SHP77 (cell line): ENCODE results near the gene KICS2.
"Not testable (repeated sequence)": the region's sequence is repeated elsewhere in the genome, so short reads cannot be mapped to it uniquely, and the experiment has no call there.

Source experiments
- DNase-seq, 2 experiments: peaks; one replicate each; lab custom pipeline; 2025; lab: John Stamatoyannopoulos, UW

The KICS2 gene

DNA sequence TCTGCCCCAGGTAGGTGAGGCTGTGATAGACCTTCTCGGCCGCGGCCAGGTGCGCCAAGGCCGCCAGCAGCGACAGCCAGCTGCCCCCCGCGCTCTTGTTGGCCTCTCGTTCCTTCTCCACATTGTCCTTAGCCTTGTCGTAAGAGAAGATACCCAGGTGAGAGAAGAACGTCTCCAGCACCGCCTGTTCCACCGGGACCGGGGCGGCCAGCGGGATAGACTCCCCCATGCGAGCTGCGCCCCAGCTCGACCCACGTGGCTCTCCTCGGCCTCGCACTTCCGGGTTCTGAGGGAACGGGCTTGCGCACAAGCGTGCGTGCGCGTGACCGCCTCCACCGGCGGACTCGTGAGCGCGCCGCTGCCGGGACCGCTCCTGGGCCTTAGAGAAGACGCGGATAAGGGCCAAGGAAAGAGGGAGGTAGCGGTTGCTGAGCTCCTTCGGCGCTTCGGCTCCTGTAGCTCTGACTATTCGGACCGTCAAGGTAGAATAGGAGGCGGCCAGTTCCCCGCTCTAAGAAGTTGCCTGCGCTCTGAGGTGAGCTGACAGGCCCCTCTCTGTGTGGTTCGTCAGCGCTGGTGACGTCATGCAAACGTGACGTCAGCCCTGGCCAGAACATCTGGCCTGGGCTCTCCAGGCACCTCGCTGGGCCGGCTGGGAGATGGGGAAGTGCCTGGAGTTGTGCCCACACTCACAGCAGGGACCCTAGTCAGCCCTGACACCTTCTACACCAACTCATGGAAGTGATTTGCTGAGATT, at the start of gene KICS2:
KICS2 (minus strand) TSS at position 288 of the 757 bp plus-strand sequence; CDS start at position 229, 59 bp downstream.
- DNase-seq, result peak; percentile 91 to 97

DNA sequence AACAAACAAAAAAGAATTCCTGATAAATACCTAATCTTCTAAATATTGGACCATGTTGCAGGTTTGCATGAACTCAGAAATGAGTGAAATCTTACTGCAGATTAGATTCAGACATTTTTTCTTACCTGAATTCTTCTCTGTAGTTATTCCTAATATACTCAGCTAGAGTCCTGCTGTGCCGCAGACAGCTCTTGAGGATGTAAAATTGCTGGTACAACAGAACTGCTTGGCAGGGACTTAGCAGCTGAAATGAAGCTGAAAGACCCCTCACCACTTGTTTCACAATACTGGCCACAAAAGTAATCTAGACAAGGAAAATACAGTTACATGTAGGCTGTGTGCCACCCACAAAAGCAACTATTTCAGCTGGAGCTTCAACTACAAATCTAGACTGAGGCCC, 48.3 kb upstream of the KICS2 start:
- no peak for DNase-seq

DNA sequence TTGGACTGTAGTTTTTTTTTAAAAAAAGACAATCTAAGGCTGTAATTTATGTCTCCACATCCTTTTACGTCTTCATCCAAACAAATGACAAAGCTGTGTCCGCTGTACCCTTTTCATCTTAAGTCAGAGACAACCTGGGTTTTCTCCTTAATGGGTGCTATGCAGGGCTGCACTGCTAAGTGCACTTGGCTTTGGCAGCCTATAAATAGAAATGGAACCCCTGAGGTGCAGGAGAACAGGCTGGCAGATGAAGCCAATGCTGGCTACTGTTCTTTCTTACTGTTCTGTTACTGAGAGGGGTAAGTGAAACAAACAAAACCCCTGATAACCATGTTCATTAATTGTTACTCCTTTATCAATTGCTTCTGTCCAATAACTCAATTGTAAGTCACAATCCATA, 47.1 kb upstream of the KICS2 start:
- DNase-seq, result no peak

- no peak for DNase-seq
These were observed 46.3 kb upstream of the KICS2 start for GRCh38 chr12:64268409-64268808.

- no peak for DNase-seq
These were observed 43.7 kb upstream of the KICS2 start for GRCh38 chr12:64265839-64266238.

DNA sequence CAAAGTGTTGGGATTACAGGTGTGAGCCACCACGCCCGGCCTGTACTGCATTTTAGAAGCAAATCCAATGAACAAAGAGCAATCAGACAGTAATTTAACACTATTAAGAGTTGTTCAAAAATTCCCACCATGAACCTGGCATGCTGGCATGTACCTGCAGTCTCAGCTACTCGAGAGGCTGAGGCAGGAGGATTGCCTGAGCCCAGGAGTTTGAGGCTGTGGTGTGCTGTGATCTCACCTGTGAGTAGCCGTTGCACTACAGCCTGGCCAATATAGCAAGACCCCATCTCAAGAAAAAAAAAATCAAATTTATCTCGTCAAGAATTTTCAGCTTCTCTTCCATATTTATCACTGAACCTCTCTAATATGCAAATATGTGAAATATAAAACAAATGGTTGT, 39.7 kb upstream of the KICS2 start:
- DNase-seq, result no peak

- peak in 1 of 2 experiments; percentile 36 for DNase-seq
These were observed 36.5 kb upstream of the KICS2 start for GRCh38 chr12:64258576-64258975.

DNA sequence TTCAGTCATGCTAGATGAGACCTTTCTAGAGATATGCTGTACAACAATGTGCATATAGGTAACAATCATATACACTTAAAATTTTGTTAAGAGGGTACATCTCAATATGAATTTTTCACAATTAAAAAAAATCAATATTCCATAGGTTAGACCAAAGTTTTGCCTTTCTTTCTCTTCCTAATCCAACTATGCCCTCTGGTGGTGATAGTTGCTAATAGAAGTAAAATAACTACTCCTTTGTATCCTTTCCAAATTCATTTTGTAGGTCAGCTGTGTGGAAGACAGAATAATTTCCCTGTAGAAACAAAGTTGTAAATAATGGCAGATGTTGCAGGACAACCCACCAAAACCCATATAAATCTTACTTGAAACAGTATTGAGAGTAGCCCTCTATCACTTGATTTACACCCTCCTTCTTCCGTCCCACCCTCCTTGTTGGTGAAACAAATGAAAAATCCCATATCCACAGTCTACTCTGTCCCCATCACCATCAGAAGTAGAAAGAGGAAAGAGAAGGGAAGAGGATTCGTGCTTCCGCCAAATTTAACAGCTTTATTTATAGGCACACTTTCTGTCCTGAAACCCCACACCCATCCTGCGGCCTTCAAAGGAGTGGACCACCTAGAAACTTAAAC, 34.2 kb upstream of the KICS2 start:
- DNase-seq, result peak; percentile 40 to 59

DNA sequence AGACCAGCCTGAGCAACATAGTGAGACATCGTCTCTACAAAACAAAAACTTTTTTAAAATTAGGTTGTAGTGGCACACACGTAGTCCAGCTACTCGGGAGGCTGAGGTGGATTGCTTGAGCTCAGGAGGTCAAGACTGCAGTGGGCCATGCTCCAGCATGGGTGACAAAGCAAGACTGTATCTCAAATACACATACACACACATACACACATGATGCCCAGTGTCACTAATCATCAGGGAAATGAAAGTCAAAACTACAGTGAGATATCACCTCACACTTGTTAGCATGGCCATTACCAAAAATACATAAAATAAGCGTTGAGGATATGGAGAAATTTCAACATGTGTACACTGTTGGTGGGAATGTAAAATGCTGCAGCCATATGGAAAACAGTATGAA, 33.2 kb upstream of the KICS2 start:
- no peak for DNase-seq

DNA sequence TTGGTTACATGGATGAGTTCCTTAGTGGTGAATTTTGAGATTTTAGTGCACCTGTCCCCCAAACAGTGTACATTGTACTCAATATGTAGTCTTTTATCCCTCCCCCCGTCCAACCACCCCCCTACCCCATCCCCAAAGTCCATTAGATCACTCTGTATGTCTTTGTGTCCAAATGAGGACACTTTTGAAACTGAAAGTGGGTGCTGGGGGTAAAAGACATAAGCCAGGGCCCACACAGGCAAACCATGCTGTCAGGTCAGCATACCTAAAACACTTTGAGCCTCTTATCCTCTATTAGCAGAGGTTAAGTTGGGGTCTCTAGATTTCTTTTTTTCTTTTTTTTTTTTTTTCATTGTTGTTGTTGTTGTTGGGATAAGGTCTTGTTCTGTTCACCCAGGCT, 31.3 kb upstream of the KICS2 start:
- DNase-seq, result no peak

DNA sequence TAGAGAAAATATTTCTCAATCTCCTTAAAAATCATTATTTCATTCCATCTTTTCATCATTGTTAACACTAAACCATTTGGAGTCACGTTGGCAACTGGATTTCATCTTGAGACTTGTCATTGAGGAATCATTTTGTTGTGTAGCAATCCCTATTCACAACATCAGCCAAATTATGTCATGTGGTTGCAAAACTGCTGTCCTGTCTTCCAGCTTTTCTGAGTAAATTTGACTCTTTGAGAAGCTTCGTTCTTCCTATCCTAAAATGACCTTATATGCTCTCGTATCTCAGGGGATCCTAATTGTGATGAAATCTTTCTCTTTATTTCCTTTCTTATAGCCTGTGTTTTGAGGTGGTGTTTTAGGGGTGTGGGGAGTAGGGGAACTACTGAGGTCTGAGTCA, 30.6 kb upstream of the KICS2 start:
- DNase-seq, result no peak

DNA sequence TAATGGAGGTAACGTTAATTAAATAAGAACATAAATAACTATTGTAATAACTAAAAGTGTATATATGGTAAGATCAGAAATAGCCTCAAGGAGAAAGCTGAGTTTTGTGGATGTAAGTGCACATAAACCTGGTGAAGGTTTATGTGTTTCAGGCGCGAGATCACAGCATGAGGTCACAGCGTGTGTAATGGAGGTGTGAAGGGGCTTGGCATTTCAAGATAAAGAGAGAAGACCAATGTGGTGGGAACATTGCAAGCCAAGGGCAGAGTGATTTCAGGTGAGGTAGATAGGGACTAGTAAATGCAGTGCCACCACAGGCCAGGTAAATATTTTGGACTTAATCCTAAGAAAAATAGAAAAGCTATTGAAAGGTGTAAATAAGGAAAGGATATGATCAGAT, 21.7 kb upstream of the KICS2 start:
- no peak for DNase-seq

DNA sequence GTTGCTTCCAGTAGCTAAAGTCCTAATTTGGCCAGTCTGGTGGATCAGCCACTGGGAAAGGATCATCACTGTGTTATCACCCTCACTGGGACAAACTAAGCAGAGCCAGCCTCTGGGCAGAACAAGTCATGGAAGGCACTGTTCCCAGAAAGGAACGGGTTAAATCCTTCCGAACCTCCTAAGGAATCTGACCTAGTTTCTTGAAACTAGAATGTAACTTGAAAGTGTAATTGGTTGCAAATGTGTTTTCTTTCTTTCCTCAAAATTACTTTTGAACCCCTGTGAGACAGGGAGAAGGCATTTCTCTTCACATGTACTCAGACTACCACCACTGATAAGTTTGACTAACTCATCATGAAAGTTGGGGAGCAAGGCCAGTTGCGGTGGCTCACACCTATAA, 18.7 kb upstream of the KICS2 start:
- no peak for DNase-seq

DNA sequence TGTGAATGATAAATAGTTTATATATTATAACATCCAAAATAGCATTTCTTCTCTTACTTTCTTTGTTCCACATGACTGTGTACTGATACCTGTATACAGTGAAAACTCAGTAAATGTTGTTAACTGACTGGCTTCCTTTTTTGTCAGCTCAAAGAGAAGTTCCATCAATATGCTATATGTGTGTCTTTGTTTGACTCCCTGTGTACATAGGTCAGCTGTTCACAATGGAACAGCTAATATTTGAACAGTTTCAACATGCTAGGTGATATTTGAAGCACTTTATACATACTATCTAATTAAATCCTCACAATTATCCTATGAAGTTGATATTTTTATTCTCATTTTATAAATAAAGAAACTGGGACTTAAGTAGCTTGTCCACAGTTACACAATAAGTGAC, 15.3 kb upstream of the KICS2 start:
- no peak for DNase-seq

DNA sequence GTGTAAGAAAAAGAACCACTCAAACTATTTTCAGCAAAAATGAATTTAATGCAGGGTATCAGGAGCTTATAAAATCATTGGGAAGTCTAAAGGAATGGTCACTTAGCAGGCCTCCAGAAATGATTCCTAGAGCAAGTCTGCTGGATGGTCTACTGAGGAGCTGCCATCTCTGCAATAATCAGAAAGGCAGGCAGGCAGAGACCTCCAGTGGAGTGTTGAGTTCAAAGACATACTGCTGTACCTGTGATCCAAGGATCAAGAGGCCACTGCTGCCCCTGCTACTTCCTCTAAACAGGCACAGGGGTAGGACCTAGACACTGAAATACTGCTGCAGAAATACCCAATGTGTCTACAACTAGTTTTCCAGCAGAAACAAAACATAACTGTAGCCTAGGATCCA, 14.5 kb upstream of the KICS2 start:
- no peak for DNase-seq

- no peak for DNase-seq
These were observed 10.1 kb upstream of the KICS2 start for GRCh38 chr12:64232196-64232595.

DNA sequence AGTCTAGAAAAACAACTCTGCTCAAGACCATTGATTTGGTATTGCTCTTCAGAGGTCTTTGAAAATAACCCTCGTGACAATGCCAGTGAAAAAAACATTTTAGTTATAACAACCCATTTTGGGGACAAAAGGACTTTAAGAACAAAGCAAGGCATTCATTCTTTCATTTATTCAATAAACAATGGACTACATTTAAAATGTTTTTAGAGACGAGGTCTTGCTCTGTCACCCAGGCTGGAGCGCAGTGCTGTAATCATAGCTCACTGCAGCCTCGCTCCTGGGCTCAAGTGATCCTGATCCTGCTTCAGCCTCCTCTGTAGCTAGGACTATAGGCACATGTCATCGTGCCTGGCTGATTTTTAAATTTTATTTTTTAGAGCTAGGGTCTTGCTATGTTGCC, 7.7 kb upstream of the KICS2 start:
- DNase-seq, result no peak

DNA sequence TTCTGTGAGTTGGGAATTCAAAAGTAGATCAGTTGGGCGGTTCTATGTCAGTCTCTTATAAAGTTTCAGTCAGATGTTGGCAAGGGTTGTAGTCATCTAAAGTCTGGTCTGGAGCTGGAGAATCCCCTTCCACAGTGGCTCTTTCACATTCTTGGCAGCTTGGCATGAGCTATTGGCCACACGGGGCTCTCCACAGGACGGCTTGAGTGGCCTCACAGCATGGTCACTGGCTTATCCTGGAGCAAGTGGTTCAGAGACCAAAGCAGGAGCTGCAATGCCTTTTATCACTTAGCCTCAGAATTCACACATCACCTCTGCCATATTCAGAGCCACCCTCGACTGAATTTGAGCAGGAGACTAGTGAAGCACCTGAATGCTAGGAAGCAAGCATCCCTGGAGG, 7.1 kb upstream of the KICS2 start:
- no peak for DNase-seq

DNA sequence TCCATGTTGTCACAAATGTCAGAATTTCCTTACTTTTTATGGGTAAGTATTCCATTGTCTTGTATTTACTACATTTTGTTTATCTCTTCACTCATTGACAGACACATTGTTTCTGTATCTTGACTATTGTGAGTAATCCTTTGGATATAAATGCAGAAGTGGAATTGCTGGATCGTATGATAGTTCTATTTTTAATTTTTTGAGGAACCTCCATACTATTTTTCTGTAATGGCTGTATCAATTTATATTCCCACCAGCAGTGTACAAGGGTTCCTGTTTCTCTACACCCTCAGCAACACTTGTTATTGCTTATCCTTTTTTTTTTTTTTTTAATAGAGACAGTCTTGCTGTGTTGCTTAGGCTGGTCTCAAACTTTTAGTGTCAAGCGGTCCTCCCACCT, 3.5 kb upstream of the KICS2 start:
- no peak for DNase-seq

- DNase-seq, result peak; percentile 90 to 96
These were observed 466 bp downstream of the KICS2 start for GRCh38 chr12:64221651-64222008.

- no peak for DNase-seq
These were observed 2.0 kb downstream of the KICS2 start for GRCh38 chr12:64220046-64220445.

GRCh38 chr12:64219145-64219544, 3.0 kb downstream of the KICS2 start:
- DNase-seq, result no peak

GRCh38 chr12:64218597-64218996, 3.5 kb downstream of the KICS2 start:
- no peak for DNase-seq

DNA sequence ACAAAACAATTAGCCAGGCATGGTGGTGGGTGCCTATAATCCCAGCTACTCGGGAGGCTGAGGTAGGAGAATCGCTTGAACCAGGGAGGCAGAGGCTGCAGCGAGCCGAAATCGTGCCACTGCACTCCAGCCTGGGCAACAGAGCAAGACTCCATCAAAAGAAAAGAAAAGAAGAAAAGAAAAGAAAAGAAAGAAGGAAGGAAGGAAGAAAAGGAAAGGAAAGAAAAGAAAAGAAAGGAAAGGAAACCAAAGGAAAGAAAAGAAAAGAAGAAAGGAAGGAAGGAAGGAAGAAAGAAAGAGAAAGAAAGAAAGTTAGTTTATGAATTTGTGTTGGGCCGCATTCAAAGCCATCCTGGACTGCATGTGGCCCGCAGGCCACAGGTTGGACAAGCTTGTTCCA, 4.5 kb downstream of the KICS2 start:
- not testable (repeated sequence) for DNase-seq
